Activated CD4-positive, alpha-beta T cell treated with anti-CD3 and anti-CD28 coated beads for 48 hours (primary cell): Measurements from ENCODE around the gene CELSR1.
"Not testable (repeated sequence)": the region's sequence is repeated elsewhere in the genome, so short reads cannot be mapped to it uniquely, and the experiment has no call there.

Source experiments
- DNase-seq: peaks from one replicate; pipeline ENCODE4 v3.0.0-alpha.2; 2020

CELSR1 gene

DNA sequence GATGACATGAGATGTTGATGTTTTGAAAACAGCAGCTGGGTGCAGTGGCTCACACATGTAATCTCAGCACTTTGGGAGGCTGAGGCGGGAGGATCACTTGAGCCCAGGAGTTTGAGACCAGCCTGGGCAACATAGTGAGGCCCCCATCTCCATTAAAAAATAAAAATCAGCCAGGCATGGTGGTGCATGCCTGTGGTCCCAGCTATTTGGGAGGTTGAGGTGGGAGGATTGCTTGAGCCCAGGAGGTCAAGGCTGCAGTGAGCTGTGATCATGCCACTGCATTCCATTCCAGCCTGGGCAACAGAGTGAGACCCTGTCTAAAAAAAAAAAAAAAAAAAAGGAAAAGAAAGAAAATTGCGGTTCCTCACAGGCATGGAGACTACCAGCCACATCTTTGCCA is 224.6 kb downstream of the CELSR1 start:
- not testable (repeated sequence) for DNase-seq

GRCh38 chr22:46312056-46312455 is 225.4 kb downstream of the CELSR1 start:
- DNase-seq, result no peak
